Lower lobe of right lung (tissue), 2 donors: ENCODE data around the gene CTNS. TPM values are rescaled to one million over a fixed set of nuclear protein-coding genes. Genes with fewer than 3 reads are reported as not detected.

Experiments
- ATAC-seq, 2 donors: fragments of 200-7000 bp; cut with Tn5 transposase; one replicate each; pipeline ENCODE4 v1.9.1; 2020 to 2022; ENCODE audit warnings: mild to moderate bottlenecking in 2 of 2, moderate library complexity in 2 of 2
- DNase-seq: peaks from one replicate; pipeline ENCODE4 v3.0.0-alpha.2; 2020
- H3K27ac ChIP-seq: fragments of 200-600 bp; one replicate; pipeline ENCODE4 v1.8.0; 2022
- H3K27me3 ChIP-seq: fragments of 200-600 bp; one replicate; pipeline ENCODE4 v1.8.0; 2022; ENCODE audit warnings: low read depth
- H3K36me3 ChIP-seq: fragments of 200-600 bp; one replicate; pipeline ENCODE4 v1.8.0; 2022; ENCODE audit warnings: mild to moderate bottlenecking
- H3K4me1 ChIP-seq: fragments of 200-600 bp; one replicate; pipeline ENCODE4 v1.8.0; 2022
- H3K4me3 ChIP-seq: fragments of 200-600 bp; one replicate; pipeline ENCODE4 v1.8.0; 2022; ENCODE audit warnings: mild to moderate bottlenecking
- H3K9me3 ChIP-seq: fragments of 200-600 bp; one replicate; pipeline ENCODE4 v1.8.0; 2022
- CTCF ChIP-seq: fragments of 200-600 bp; IDR thresholded peaks from one replicate; pipeline ENCODE4 v1.8.0; 2022; ENCODE audit warnings: antibody characterized with exemption, mild to moderate bottlenecking
- intact Hi-C: fragments of 100-400 bp; cut with DNase I; formaldehyde crosslinking; loops from one replicate; pipeline ENCODE4 v1.11.0; 2022
- total RNA-seq: library from RNA; stranded (reverse); fragmentation: NEBNext Ultra II Directional; extraction: Animal tissue kit (Norgen Biotek cat#: 25700); gene quantifications from one replicate; pipeline ENCODE4 v1.2.1, GENCODE V29; 2021
- donor health status: DM: no; HTN: yes; CAD: no; lungs with severe emphysema.

Gene CTNS
- total RNA-seq, 1 donor from 2014 or later = 21.1 TPM

DNA sequence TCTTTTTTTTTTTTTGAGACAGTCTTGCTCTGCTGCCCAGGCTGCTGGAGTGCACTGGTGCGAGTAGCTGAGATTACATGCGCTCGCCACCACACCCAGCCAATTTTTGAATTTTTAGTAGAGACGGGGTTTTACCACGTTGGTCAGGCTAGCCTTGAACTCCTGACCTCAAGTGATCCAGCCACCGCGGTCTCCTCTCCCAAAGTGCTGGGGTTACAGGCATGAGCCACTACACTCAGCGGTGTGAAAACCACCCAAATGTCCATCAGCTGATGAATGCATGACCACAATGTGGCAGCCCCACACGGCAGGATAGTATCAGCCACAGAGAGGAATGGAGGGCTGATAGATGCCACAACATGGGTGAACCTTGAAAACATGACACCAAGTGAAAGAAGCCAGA is 57.3 kb downstream of the CTNS start:
- H3K9me3 ChIP-seq = no peaks in the 10 kb centered on the region
- peaks cover 17% of the 10 kb centered on the region for H3K4me1 ChIP-seq
- H3K36me3 ChIP-seq = no peaks in the 10 kb centered on the region
- ATAC-seq (no peak), DNase-seq (no peak)
- peaks cover 73% of the 10 kb centered on the region for H3K27me3 ChIP-seq
- no peak overlapping the region for H3K4me3 ChIP-seq
- intact Hi-C loops = no loop called here
- TF ChIP-seq CTCF = no peak
- no peak overlapping the region for H3K27ac ChIP-seq

DNA sequence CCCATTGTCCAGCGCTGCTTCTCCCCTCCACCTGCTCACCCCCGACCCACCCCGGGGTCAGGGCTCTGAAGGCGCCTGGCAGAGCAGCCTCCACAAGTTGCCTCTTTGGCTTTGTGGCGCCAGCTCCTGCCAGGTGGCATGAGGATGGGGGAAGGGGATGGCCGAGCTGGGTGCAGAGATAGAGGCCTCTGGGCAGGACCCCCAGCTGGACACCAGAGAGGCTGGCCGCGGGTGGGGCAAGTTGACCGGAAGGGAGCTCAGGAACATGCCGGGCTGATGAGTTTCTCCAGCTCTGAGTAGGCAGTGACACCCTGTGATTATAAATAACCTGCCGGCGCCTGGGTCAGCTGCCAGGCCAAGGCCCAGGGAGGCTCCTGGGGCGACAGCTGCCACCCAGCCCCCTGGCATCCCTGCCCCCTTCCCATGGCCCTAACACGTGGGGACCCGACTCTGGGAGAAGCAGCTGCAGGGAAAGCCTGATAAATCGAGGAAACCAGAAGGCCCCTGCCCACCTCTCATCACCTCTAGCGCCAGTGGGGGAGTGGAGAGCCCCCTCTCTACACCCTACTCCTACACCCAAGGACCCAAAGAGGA is 58.7 kb downstream of the CTNS start:
- H3K27ac ChIP-seq = no peak overlapping the region
- peaks cover 69% of the 10 kb centered on the region for H3K27me3 ChIP-seq
- intact Hi-C loops = no loop called here
- DNase-seq (no peak), ATAC-seq (peak in 1 of 2 donors; percentile 20)
- H3K9me3 ChIP-seq = no peaks in the 10 kb centered on the region
- H3K4me3 ChIP-seq = peak overlapping the region; percentile 54
- no peak for TF ChIP-seq CTCF
- peaks cover 17% of the 10 kb centered on the region for H3K4me1 ChIP-seq
- no peaks in the 10 kb centered on the region for H3K36me3 ChIP-seq

- Histone ChIP-seq H3K36me3 (no peaks in the 10 kb centered on the region), H3K27ac (no peak within 1 kb of the TSS), H3K27me3 (peaks cover 63% of the 10 kb centered on the region), H3K4me3 (peak within 1 kb of the TSS; percentile 54), H3K4me1 (peaks cover 17% of the 10 kb centered on the region), H3K9me3 (no peaks in the 10 kb centered on the region)
- intact Hi-C loops = no loop called here
- no peak for TF ChIP-seq CTCF
- ATAC-seq (peak; percentile 66 to 73), DNase-seq (peak; percentile 64)
Measured at GRCh38 chr17:3695723-3696411, 59.3 kb downstream of the CTNS start, which contains the start of gene P2RX5. Gene P2RX5 (minus strand): TSS chr17:3696155. CDS start chr17:3696005, 150 bp downstream.

DNA sequence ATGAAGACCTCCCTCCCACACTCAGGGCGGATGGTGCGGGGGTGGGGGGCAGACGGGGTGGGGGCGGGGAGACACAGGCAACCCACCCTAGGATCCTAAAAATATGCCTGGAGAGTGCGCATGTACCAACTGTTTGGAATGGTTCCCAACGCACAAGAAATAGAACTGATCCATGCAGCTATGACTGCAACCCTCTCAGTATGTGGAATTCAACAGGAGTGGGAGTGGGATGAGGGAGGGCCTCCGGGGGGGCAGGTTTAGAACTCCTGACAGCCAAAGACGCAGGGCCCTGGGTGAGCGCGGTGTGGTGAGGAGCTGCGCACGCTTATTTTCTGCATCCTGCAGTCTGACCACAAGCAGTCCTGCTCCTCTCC is 60.5 kb downstream of the CTNS start:
- intact Hi-C loops = no loop called here
- no peak overlapping the region for H3K4me3 ChIP-seq
- TF ChIP-seq CTCF = no peak
- ATAC-seq (no peak), DNase-seq (no peak)
- no peaks in the 10 kb centered on the region for H3K36me3 ChIP-seq
- no peak overlapping the region for H3K27ac ChIP-seq
- H3K27me3 ChIP-seq = peaks cover 52% of the 10 kb centered on the region
- H3K9me3 ChIP-seq = no peaks in the 10 kb centered on the region
- H3K4me1 ChIP-seq = peaks cover 17% of the 10 kb centered on the region

DNA sequence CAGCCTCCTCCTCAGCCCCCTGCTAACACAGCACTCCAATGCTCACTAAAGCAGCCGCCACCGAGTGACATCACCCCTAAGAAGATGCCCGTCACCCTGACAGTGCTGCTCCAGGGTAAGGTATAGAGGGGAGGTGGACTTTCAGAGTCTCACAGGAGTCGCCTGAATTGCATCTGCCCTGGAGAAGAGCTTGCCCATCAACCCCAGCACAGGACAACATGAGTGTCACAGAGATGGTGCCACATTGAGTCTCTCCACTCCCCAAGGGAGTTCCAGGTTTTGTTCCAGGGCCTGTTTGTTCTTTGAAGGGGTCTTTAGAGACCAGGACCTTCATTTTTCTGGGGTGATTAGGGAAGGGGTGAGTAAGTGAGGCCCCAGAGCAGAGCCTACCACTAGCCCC is 61.6 kb downstream of the CTNS start:
- no peaks in the 10 kb centered on the region for H3K36me3 ChIP-seq
- ATAC-seq (no peak), DNase-seq (no peak)
- TF ChIP-seq CTCF = no peak
- peaks cover 17% of the 10 kb centered on the region for H3K4me1 ChIP-seq
- H3K4me3 ChIP-seq = no peak overlapping the region
- peaks cover 46% of the 10 kb centered on the region for H3K27me3 ChIP-seq
- intact Hi-C loops = no loop called here
- H3K27ac ChIP-seq = no peak overlapping the region
- no peaks in the 10 kb centered on the region for H3K9me3 ChIP-seq
